Cardiac muscle cell (in vitro differentiated cells and primary cell): Measurements from ENCODE around the gene NAGA. TPM values are rescaled to one million over a fixed set of nuclear protein-coding genes. Genes with fewer than 3 reads are reported as not detected.

Experiments used
- DNase-seq, 2 donors: peaks; one replicate each; pipeline versions ENCODE4 v3.0.0 to v3.0.0-alpha.2; 2010 to 2017; ENCODE audit warnings: low read depth in 1 of 2, low spot score in 1 of 2
- H3K27ac ChIP-seq: fragments of 200-600 bp; sonication (generic); 2 replicates; pipeline ENCODE4 v1.5.1; 2016
- H3K27me3 ChIP-seq: fragments of 200-600 bp; sonication (generic); 2 replicates; pipeline ENCODE4 v1.6.0; 2016; ENCODE audit warnings: control low read depth
- H3K36me3 ChIP-seq: fragments of 200-600 bp; sonication (generic); 2 replicates; pipeline ENCODE4 v1.5.1; 2016; ENCODE audit warnings: control low read depth
- H3K4me1 ChIP-seq: fragments of 200-600 bp; sonication (generic); 2 replicates; pipeline ENCODE4 v1.8.1; 2017; ENCODE audit warnings: low read depth, mild to moderate bottlenecking, mixed run types
- H3K4me3 ChIP-seq: fragments of 200-600 bp; sonication (generic); 2 replicates; pipeline ENCODE4 v1.5.1; 2016; ENCODE audit warnings: mild to moderate bottlenecking
- H3K9me3 ChIP-seq: fragments of 200-600 bp; sonication (generic); 2 replicates; pipeline ENCODE4 v1.5.1; 2017; ENCODE audit warnings: low read depth, mild to moderate bottlenecking, control low read depth
- polyA plus RNA-seq: library from polyadenylated mRNA; unstranded; fragments of >200 nt; fragmentation: Nextera tagmentation; extraction: Ambion mirVana; gene quantifications from 2 replicates; pipeline ENCODE4 v1.2.1, GENCODE V29; 2016
- total RNA-seq: library from RNA; depleted of rRNA; stranded (reverse); fragments of >200 nt; gene quantifications from 2 replicates; pipeline ENCODE4 v1.2.3, GENCODE V29; 2016
- TF ChIP-seq, protein P1 (sequence below): IDR thresholded peaks from 2 replicates; pipeline ENCODE4 v1.5.1; 2012; ENCODE audit warnings: low read depth, mild to moderate bottlenecking, low read length

NAGA gene
- total and polyA plus RNA-seq, 2 experiments from 2014 or later = 22.8 to 31.7 TPM

- no peaks in the 10 kb centered on the region for H3K9me3 ChIP-seq
- TF ChIP-seq, protein P1, sequence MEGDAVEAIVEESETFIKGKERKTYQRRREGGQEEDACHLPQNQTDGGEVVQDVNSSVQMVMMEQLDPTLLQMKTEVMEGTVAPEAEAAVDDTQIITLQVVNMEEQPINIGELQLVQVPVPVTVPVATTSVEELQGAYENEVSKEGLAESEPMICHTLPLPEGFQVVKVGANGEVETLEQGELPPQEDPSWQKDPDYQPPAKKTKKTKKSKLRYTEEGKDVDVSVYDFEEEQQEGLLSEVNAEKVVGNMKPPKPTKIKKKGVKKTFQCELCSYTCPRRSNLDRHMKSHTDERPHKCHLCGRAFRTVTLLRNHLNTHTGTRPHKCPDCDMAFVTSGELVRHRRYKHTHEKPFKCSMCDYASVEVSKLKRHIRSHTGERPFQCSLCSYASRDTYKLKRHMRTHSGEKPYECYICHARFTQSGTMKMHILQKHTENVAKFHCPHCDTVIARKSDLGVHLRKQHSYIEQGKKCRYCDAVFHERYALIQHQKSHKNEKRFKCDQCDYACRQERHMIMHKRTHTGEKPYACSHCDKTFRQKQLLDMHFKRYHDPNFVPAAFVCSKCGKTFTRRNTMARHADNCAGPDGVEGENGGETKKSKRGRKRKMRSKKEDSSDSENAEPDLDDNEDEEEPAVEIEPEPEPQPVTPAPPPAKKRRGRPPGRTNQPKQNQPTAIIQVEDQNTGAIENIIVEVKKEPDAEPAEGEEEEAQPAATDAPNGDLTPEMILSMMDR = no peak
- no peaks in the 10 kb centered on the region for H3K36me3 ChIP-seq
- H3K4me1 ChIP-seq = no peaks in the 10 kb centered on the region
- no peak for DNase-seq
- H3K27me3 ChIP-seq = no peaks in the 10 kb centered on the region
- H3K27ac ChIP-seq = no peak overlapping the region
- no peak overlapping the region for H3K4me3 ChIP-seq
Observed at GRCh38 chr22:42039271-42039670, 31.3 kb downstream of the NAGA start.

DNA sequence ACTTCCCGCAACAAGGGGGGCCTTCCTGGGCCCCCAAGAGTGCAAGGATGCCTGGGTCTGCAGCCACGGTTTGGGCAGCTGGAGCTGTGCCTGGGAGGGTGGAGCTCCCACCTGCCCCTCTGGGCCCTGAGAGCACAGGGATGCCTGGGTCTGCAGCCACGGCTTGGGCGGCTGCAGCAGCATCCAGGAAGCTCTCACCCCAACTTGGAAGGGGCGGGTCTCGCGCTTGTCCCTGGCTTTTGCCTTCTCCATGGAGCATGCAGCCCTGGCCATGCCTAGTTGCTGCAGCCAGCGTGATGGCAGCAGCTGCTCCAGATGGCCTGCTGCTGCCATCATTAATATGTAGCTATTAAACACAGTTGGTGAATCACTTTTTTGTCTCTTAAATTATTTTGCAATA is 35.4 kb downstream of the NAGA start:
- TF ChIP-seq, protein P1 = no peak
- Histone ChIP-seq H3K9me3 (no peaks in the 10 kb centered on the region), H3K4me3 (no peak overlapping the region), H3K36me3 (no peaks in the 10 kb centered on the region), H3K27ac (no peak overlapping the region), H3K4me1 (no peaks in the 10 kb centered on the region), H3K27me3 (no peaks in the 10 kb centered on the region)
- DNase-seq = no peak

DNA sequence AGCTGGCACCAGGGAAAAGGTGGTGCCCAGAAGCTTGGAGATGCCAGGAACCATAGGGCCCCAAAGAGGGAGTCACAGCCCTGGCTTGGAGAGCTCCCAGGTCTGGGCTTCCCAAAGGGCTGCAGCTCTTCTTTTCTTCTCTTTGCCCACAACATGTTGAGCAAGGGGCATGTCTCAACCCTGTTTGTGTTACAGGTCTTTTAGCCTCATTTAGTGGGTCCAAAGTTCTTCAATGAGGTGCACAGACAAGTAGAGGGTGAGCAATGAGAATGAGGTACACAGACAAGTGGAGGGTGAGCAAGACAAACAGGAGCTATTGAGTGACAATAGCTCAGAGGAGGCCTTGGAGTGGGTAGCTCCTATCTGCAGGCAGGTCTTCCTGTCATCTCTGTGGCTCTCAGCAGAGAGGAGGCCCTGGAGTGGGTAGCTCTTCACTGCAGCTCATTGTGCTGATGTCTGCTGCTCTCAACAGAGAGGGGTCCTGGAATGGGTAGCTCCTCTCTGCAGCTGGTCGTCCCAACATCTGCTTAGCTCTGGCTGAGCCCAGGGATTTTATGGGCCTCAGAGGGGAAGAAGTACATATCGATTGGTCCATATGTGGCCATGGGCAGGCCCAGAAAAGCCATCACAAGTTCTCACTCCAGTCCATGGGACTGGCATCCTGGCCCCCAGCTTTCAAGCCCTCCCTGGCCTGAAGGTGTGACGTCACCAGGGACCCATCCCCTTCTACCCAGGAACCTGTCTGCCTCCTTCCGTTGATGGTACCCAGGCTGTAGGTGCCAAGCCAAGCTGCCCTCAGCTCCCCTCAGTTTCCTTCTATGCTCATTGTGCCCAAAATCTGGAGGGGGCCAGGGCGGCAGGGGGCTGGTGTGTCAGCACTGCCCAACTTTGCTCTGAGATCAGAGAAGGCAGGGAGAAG is 37.1 kb downstream of the NAGA start:
- Histone ChIP-seq H3K36me3 (no peaks in the 10 kb centered on the region), H3K9me3 (no peaks in the 10 kb centered on the region), H3K4me3 (no peak overlapping the region), H3K27ac (no peak overlapping the region), H3K4me1 (no peaks in the 10 kb centered on the region), H3K27me3 (no peaks in the 10 kb centered on the region)
- TF ChIP-seq, protein P1 = no peak
- DNase-seq = no peak

DNA sequence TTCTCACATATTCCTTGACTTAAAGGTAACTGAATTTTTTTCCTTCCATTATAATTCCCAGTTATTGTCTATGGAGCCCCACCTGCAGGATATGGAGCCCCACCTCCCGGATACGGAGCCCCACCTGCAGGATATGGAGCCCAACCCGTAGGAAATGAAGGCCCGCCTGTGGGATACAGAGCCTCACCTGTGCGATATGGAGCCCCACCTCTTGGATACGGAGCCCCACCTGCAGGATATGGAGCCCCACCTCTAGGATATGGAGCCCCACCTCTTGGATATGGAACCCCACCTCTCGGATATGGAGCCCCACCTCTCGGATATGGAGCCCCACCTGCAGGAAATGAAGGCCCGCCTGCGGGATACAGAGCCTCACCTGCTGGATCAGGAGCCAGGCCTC is 43.9 kb downstream of the NAGA start:
- Histone ChIP-seq H3K9me3 (no peaks in the 10 kb centered on the region), H3K27me3 (no peaks in the 10 kb centered on the region), H3K4me3 (no peak overlapping the region), H3K4me1 (no peaks in the 10 kb centered on the region), H3K36me3 (no peaks in the 10 kb centered on the region), H3K27ac (no peak overlapping the region)
- TF ChIP-seq, protein P1 = no peak
- DNase-seq = no peak

DNA sequence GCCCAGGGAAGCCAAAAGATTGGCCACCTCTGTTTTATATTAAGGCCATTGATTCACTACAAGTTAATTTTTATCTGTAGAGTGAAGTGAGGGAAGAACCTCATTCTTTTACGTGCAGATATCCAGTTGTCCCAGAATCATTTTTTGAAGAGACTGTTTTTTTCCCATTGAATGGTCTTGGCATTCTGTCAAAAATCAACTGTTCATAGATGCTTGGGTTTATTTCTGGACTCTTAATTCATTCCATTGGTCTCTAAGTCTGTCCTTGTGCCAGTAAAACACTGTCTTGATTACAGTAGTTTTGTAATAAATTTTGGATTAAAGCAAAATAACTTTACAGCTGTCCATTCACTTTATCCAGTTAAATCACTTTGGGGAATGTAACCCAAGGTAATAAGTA is 45.2 kb downstream of the NAGA start:
- TF ChIP-seq, protein P1 = no peak
- Histone ChIP-seq H3K36me3 (no peaks in the 10 kb centered on the region), H3K27me3 (no peaks in the 10 kb centered on the region), H3K4me3 (no peak overlapping the region), H3K27ac (no peak overlapping the region), H3K4me1 (no peaks in the 10 kb centered on the region), H3K9me3 (no peaks in the 10 kb centered on the region)
- DNase-seq = no peak
